HEK293 (cell line): ENCODE data around the gene GSS.

Experiments
- YY1 ChIP-seq: fragments of 450-650 bp; formaldehyde crosslinking; IDR thresholded peaks from 2 replicates; pipeline ENCODE4 v1.5.1; 2018; ENCODE audit warnings: missing biosample characterization, missing genetic modification characterization
- ZNF114 ChIP-seq: fragments of 450-650 bp; formaldehyde crosslinking; IDR thresholded peaks from 2 replicates; pipeline ENCODE4 v1.5.0; 2017; ENCODE audit warnings: missing biosample characterization, missing genetic modification characterization
- ZNF140 ChIP-seq: fragments of 450-650 bp; formaldehyde crosslinking; IDR thresholded peaks from 2 replicates; pipeline ENCODE4 v1.5.1; 2016; ENCODE audit warnings: missing biosample characterization, missing genetic modification characterization
- ZNF175 ChIP-seq: fragments of 450-650 bp; formaldehyde crosslinking; IDR thresholded peaks from 2 replicates; pipeline ENCODE4 v1.5.1; 2016; ENCODE audit warnings: missing biosample characterization, missing genetic modification characterization
- ZNF423 ChIP-seq: fragments of 450-650 bp; formaldehyde crosslinking; IDR thresholded peaks from 2 replicates; pipeline ENCODE4 v1.5.1; 2016; ENCODE audit warnings: missing biosample characterization, missing genetic modification characterization
- ZNF501 ChIP-seq: fragments of 450-650 bp; formaldehyde crosslinking; IDR thresholded peaks from 2 replicates; pipeline ENCODE4 v1.5.1; 2016; ENCODE audit warnings: missing biosample characterization, missing genetic modification characterization
- ZNF549 ChIP-seq: fragments of 450-650 bp; IDR thresholded peaks from 2 replicates; pipeline ENCODE4 v1.5.1; 2018; ENCODE audit warnings: missing biosample characterization, missing genetic modification characterization, mild to moderate bottlenecking, inconsistent platforms, moderate library complexity
- ZNF677 ChIP-seq: fragments of 450-650 bp; IDR thresholded peaks from 2 replicates; pipeline ENCODE4 v1.5.0; 2018; ENCODE audit warnings: missing biosample characterization, mild to moderate bottlenecking, missing genetic modification characterization, moderate library complexity
- TF ChIP-seq, protein P1 (sequence below): fragments of 450-650 bp; formaldehyde crosslinking; IDR thresholded peaks from 2 replicates; pipeline ENCODE4 v1.5.1; 2016; ENCODE audit warnings: missing biosample characterization, missing genetic modification characterization
- TF ChIP-seq, protein P2 (sequence below): fragments of 450-650 bp; formaldehyde crosslinking; IDR thresholded peaks from 2 replicates; pipeline ENCODE4 v1.5.1; 2016; ENCODE audit warnings: missing biosample characterization, missing genetic modification characterization
- TF ChIP-seq, protein P3 (sequence below): fragments of 450-650 bp; formaldehyde crosslinking; IDR thresholded peaks from 2 replicates; pipeline ENCODE4 v1.5.1; 2016; ENCODE audit warnings: missing biosample characterization, missing genetic modification characterization

GRCh38 chr20:34955231-34956040, at the start of gene GSS, which contains the start of gene MYH7B:
- no peak for TF ChIP-seq ZNF140 (tag by site-specific recombination)
- TF ChIP-seq, protein P1, sequence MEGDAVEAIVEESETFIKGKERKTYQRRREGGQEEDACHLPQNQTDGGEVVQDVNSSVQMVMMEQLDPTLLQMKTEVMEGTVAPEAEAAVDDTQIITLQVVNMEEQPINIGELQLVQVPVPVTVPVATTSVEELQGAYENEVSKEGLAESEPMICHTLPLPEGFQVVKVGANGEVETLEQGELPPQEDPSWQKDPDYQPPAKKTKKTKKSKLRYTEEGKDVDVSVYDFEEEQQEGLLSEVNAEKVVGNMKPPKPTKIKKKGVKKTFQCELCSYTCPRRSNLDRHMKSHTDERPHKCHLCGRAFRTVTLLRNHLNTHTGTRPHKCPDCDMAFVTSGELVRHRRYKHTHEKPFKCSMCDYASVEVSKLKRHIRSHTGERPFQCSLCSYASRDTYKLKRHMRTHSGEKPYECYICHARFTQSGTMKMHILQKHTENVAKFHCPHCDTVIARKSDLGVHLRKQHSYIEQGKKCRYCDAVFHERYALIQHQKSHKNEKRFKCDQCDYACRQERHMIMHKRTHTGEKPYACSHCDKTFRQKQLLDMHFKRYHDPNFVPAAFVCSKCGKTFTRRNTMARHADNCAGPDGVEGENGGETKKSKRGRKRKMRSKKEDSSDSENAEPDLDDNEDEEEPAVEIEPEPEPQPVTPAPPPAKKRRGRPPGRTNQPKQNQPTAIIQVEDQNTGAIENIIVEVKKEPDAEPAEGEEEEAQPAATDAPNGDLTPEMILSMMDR (tag by site-specific recombination) = peak; percentile 94
- no peak for TF ChIP-seq ZNF423 (tag by site-specific recombination)
- no peak for TF ChIP-seq ZNF114 (tag by site-specific recombination)
- TF ChIP-seq, protein P2, sequence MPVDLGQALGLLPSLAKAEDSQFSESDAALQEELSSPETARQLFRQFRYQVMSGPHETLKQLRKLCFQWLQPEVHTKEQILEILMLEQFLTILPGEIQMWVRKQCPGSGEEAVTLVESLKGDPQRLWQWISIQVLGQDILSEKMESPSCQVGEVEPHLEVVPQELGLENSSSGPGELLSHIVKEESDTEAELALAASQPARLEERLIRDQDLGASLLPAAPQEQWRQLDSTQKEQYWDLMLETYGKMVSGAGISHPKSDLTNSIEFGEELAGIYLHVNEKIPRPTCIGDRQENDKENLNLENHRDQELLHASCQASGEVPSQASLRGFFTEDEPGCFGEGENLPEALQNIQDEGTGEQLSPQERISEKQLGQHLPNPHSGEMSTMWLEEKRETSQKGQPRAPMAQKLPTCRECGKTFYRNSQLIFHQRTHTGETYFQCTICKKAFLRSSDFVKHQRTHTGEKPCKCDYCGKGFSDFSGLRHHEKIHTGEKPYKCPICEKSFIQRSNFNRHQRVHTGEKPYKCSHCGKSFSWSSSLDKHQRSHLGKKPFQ (tag by site-specific recombination) = 0 out of 2 replicates have a peak, but pooled peaks have one; percentile 52
- TF ChIP-seq, protein P3, sequence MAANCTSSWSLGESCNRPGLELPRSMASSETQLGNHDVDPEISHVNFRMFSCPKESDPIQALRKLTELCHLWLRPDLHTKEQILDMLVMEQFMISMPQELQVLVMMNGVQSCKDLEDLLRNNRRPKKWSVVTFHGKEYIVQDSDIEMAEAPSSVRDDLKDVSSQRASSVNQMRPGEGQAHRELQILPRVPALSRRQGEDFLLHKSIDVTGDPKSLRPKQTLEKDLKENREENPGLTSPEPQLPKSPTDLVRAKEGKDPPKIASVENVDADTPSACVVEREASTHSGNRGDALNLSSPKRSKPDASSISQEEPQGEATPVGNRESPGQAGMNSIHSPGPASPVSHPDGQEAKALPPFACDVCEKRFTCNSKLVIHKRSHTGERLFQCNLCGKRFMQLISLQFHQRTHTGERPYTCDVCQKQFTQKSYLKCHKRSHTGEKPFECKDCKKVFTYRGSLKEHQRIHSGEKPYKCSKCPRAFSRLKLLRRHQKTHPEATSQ (tag by site-specific recombination) = peak; percentile 72; the same call in 1 of the 2 replicates
- TF ChIP-seq ZNF175 (tag by site-specific recombination) = no peak
- TF ChIP-seq ZNF549 (tag by site-specific recombination) = no peak
- peak; percentile 85 for TF ChIP-seq ZNF501 (tag by site-specific recombination)
- no peak for TF ChIP-seq ZNF677 (tag by site-specific recombination)
- TF ChIP-seq YY1 (tag by site-specific recombination) = no peak
